OCI-LY7 (cell line): ENCODE data around the gene ABCC5.

ENCODE experiments used
- CTCF ChIP-seq: fragments of 200-600 bp; sonication (generic); conservative IDR thresholded peaks from 2 replicates; pipeline ENCODE4 v1.5.1; 2014; ENCODE audit warnings: mild to moderate bottlenecking, antibody characterized with exemption, low read length, moderate library complexity, mixed read lengths
- EZH2phosphoT487 ChIP-seq: fragments of 200-600 bp; sonication (generic); IDR thresholded peaks from 2 replicates; pipeline ENCODE4 v1.6.1; 2018; ENCODE audit warnings: low read depth, borderline replicate concordance, mild to moderate bottlenecking, mixed run types, antibody characterized with exemption, low read length, moderate library complexity, mixed read lengths

- no peak for TF ChIP-seq CTCF
- no peak for TF ChIP-seq EZH2phosphoT487
These were observed 51.3 kb downstream of the ABCC5 start for GRCh38 chr3:183966361-183966791.
